Neuronal stem cell (in vitro differentiated cells): ENCODE measurements around the gene CD276.
A peak's percentile ranks its signal among the peaks of the same experiment; 100 is the strongest.
"Not testable (repeated sequence)": the region's sequence is repeated elsewhere in the genome, so short reads cannot be mapped to it uniquely, and the experiment has no call there.

Experiments
- DNase-seq: peaks from one replicate; pipeline ENCODE4 v3.0.0-alpha.2; 2013; ENCODE audit warnings: low spot score
- H2AFZ ChIP-seq: one replicate; pipeline ENCODE4 v1.6.1; 2013; ENCODE audit warnings: mild to moderate bottlenecking, low read length, inconsistent platforms
- H2AK5ac ChIP-seq: 2 replicates; pipeline ENCODE4 v1.6.1; 2013; ENCODE audit warnings: low read depth, mild to moderate bottlenecking, inconsistent platforms, low read length, moderate library complexity, mixed read lengths
- H2BK120ac ChIP-seq: 2 replicates; pipeline ENCODE4 v1.6.1; 2013; ENCODE audit warnings: low read depth, mild to moderate bottlenecking, inconsistent platforms, low read length, moderate library complexity, mixed read lengths
- H2BK12ac ChIP-seq: one replicate; pipeline ENCODE4 v1.6.1; 2013; ENCODE audit warnings: low read length, inconsistent platforms
- H2BK15ac ChIP-seq: 2 replicates; pipeline ENCODE4 v1.6.1; 2013; ENCODE audit warnings: mild to moderate bottlenecking, low read length, inconsistent platforms, mixed read lengths
- H2BK5ac ChIP-seq: one replicate; pipeline ENCODE4 v1.6.1; 2013; ENCODE audit warnings: inconsistent platforms, mild to moderate bottlenecking, low read length, moderate library complexity
- H3K14ac ChIP-seq: one replicate; pipeline ENCODE4 v1.6.1; 2013; ENCODE audit warnings: low read length, inconsistent platforms
- H3K18ac ChIP-seq: 2 replicates; pipeline ENCODE4 v1.6.1; 2013; ENCODE audit warnings: low read length, inconsistent platforms
- H3K23ac ChIP-seq: 2 replicates; pipeline ENCODE4 v1.6.1; 2013; ENCODE audit warnings: low read depth, mild to moderate bottlenecking, mixed read lengths, low read length, inconsistent platforms; ENCODE audit not compliant: poor library complexity
- H3K27ac ChIP-seq: replicated peaks from 3 replicates; pipeline ENCODE4 v1.5.1; 2013; ENCODE audit warnings: low read length, inconsistent platforms
- H3K27me3 ChIP-seq, 3 experiments: 2 replicates each; pipeline ENCODE4 v1.6.1; 2013; ENCODE audit warnings: low read length in 3 of 3, mild to moderate bottlenecking in 2 of 3, inconsistent platforms in 1 of 3, low read depth in 1 of 3, mixed read lengths in 1 of 3, moderate library complexity in 1 of 3; ENCODE audit not compliant: control insufficient read depth in 3 of 3, insufficient read depth in 3 of 3
- H3K36me3 ChIP-seq, 2 donors: replicated peaks in 1 of 2; 2 replicates each; pipeline ENCODE4 v1.6.1; 2013; ENCODE audit warnings: low read length in 2 of 2; ENCODE audit not compliant: control insufficient read depth in 2 of 2, insufficient read depth in 2 of 2
- H3K4ac ChIP-seq: 2 replicates; pipeline ENCODE4 v1.6.1; 2013; ENCODE audit warnings: inconsistent platforms, mild to moderate bottlenecking, low read length, moderate library complexity
- H3K4me1 ChIP-seq, 2 donors: 1 replicate in 1 of 2; 2 replicates in 1 of 2; pipeline ENCODE4 v1.6.1; 2013; ENCODE audit warnings: low read length in 2 of 2, low read depth in 1 of 2; ENCODE audit not compliant: control insufficient read depth in 2 of 2, insufficient read depth in 1 of 2
- H3K4me2 ChIP-seq: one replicate; pipeline ENCODE4 v1.6.1; 2013; ENCODE audit warnings: mild to moderate bottlenecking, low read length, inconsistent platforms; ENCODE audit not compliant: insufficient read depth, poor library complexity, severe bottlenecking
- H3K4me3 ChIP-seq, 2 donors: 2 replicates each; pipeline ENCODE4 v1.5.1; 2013; ENCODE audit warnings: low read length in 2 of 2, mild to moderate bottlenecking in 2 of 2, inconsistent platforms in 1 of 2, moderate library complexity in 1 of 2
- H3K79me1 ChIP-seq: one replicate; pipeline ENCODE4 v1.6.1; 2013; ENCODE audit warnings: low read depth, mild to moderate bottlenecking, inconsistent platforms, low read length, moderate library complexity
- H3K9ac ChIP-seq: one replicate; pipeline ENCODE4 v1.6.1; 2013; ENCODE audit warnings: mild to moderate bottlenecking, low read depth, low read length, inconsistent platforms; ENCODE audit not compliant: poor library complexity
- H3K9me3 ChIP-seq, 2 donors: replicated peaks in 1 of 2; 2 replicates each; pipeline versions ENCODE3 to v1.6.1; 2013; ENCODE audit warnings: low read length in 2 of 2, mild to moderate bottlenecking in 2 of 2, inconsistent platforms in 1 of 2, low read depth in 1 of 2, mixed read lengths in 1 of 2, moderate library complexity in 1 of 2; ENCODE audit not compliant: control insufficient read depth in 2 of 2, insufficient read depth in 1 of 2
- H4K8ac ChIP-seq: one replicate; pipeline ENCODE4 v1.6.1; 2013; ENCODE audit warnings: low read depth, mild to moderate bottlenecking, inconsistent platforms, low read length, moderate library complexity
- H4K91ac ChIP-seq: one replicate; pipeline ENCODE4 v1.6.1; 2013; ENCODE audit warnings: low read length, low read depth, mild to moderate bottlenecking, inconsistent platforms; ENCODE audit not compliant: poor library complexity
- WGBS, 2 donors: extraction: QIAGEN DNeasy Blood & Tissue Kit; methylation state at CpG; one replicate each; pipeline ENCODE4 v1.1.7; 2013; ENCODE audit warnings: missing lambda C conversion rate in 2 of 2, mixed read lengths in 1 of 2; ENCODE audit not compliant: insufficient read length in 2 of 2, insufficient replicate concordance in 1 of 2; ENCODE audit errors: extremely low coverage in 2 of 2; 5-methylcytosine and 5-hydroxymethylcytosine counted together

The CD276 gene

DNA sequence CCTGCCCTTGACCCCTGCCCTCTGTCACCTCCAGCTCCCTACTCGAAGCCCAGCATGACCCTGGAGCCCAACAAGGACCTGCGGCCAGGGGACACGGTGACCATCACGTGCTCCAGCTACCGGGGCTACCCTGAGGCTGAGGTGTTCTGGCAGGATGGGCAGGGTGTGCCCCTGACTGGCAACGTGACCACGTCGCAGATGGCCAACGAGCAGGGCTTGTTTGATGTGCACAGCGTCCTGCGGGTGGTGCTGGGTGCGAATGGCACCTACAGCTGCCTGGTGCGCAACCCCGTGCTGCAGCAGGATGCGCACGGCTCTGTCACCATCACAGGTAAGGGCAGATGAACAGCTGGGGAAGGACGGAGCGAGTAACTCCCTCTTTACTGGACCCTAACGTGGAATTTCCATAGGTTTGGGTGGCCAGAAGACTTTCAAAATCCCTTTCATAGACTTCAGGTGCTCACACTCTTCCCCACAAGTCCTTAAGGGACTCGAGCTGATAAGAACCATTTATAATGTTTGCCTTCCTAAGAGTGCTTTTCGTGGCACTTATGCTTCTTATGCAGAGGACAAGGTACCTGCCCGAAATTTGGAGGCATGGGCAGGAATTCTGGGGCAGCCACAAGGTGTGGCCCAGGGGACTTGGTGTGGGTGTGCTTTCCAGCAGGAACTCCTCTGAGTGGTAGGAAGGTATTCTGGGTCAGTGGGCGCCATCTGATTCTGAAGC is 20.1 kb downstream of the CD276 start:
- H2BK120ac ChIP-seq, H3K23ac ChIP-seq, H2BK15ac ChIP-seq, H3K4me3 ChIP-seq, H3K14ac ChIP-seq, H3K9ac ChIP-seq, DNase-seq, H2AFZ ChIP-seq, H4K91ac ChIP-seq, H3K27me3 ChIP-seq, H3K9me3 ChIP-seq, H2AK5ac ChIP-seq, H3K4me1 ChIP-seq, H2BK5ac ChIP-seq, H4K8ac ChIP-seq, H2BK12ac ChIP-seq, H3K4ac ChIP-seq, H3K18ac ChIP-seq, H3K4me2 ChIP-seq, H3K27ac ChIP-seq: not testable (repeated sequence)
- no CpG with 5 or more reads among the region's 23 CpGs for WGBS, 2 donors
- Histone ChIP-seq H3K36me3 (peaks cover 46 to 92% of the 10 kb centered on the region in 2 donors), H3K79me1 (peaks cover 10% of the 10 kb centered on the region)

- DNase-seq, result no peak
- no peak overlapping the region for H2BK15ac ChIP-seq
- no peak overlapping the region for H2BK5ac ChIP-seq
- H3K23ac ChIP-seq, result no peak overlapping the region
- H3K27ac ChIP-seq, result no peak overlapping the region
- peaks cover 51 to 92% of the 10 kb centered on the region in 2 donors for H3K36me3 ChIP-seq
- H4K91ac ChIP-seq, result no peak overlapping the region
- no peak overlapping the region for H3K4me3 ChIP-seq
- no peak overlapping the region for H3K9ac ChIP-seq
- no peaks in the 10 kb centered on the region for H3K4me1 ChIP-seq
- H3K4me2 ChIP-seq, result no peak overlapping the region
- H2BK12ac ChIP-seq, result no peak overlapping the region
- H3K18ac ChIP-seq, result no peak overlapping the region
- H2BK120ac ChIP-seq, result no peak overlapping the region
- H3K4ac ChIP-seq, result no peak overlapping the region
- H2AFZ ChIP-seq, result no peak overlapping the region
- no peak overlapping the region for H2AK5ac ChIP-seq
- no peaks in the 10 kb centered on the region for H3K27me3 ChIP-seq
- no peaks in the 10 kb centered on the region for H3K9me3 ChIP-seq
- no peak overlapping the region for H3K14ac ChIP-seq
- H4K8ac ChIP-seq, result no peak overlapping the region
- H3K79me1 ChIP-seq, result peaks cover 10% of the 10 kb centered on the region
- WGBS, 2 donors, result no CpG with 5 or more reads among the region's 13 CpGs
Measured at GRCh38 chr15:73704869-73705645, 20.9 kb downstream of the CD276 start.

DNA sequence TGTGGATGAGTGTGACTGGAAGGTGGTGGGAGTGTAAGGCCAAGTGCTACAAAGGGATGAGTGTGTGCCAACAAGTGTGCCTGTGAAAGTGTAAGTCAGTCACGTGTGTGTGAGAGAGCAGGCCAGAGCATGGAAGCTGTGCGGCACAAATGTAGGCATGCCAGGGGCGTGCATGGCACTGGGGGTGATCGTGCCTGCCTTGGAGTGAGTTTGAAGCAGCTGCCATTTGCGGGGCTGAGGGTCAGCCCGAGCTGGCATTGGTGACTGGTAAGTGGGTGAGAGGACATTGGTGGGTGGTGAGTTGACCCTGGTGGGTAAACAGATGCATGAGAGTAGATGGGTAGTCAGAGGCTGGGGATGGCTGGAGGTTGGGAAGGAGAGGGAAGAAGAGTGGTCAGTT is 24.5 kb downstream of the CD276 start:
- Histone ChIP-seq H2BK5ac (no peak overlapping the region), H3K4ac (no peak overlapping the region), H3K4me2 (no peak overlapping the region), H4K8ac (no peak overlapping the region), H3K9ac (peak overlapping the region; percentile 32), H3K27ac (no peak overlapping the region), H3K9me3 (no peaks in the 10 kb centered on the region), H3K4me3 (peak overlapping the region in 1 of 2 donors; percentile 0), H3K4me1 (no peaks in the 10 kb centered on the region), H3K23ac (peak overlapping the region; percentile 12), H3K14ac (peak overlapping the region; percentile 10), H3K36me3 (peaks cover 74 to 97% of the 10 kb centered on the region in 2 donors), H2AFZ (no peak overlapping the region), H2BK15ac (no peak overlapping the region), H2BK12ac (no peak overlapping the region), H3K79me1 (peaks cover 4% of the 10 kb centered on the region), H2BK120ac (no peak overlapping the region), H2AK5ac (no peak overlapping the region), H3K27me3 (peaks cover 0 to 2% (median 0%) of the 10 kb centered on the region in 3 experiments), H4K91ac (no peak overlapping the region), H3K18ac (no peak overlapping the region)
- DNase-seq, result no peak
- no CpG with 5 or more reads among the region's 6 CpGs for WGBS, 2 donors

- H4K8ac ChIP-seq, result no peak overlapping the region
- H3K9ac ChIP-seq, result no peak overlapping the region
- no peak overlapping the region for H3K4me2 ChIP-seq
- no peak overlapping the region for H3K23ac ChIP-seq
- H2BK120ac ChIP-seq, result no peak overlapping the region
- no peak overlapping the region for H2BK5ac ChIP-seq
- H3K14ac ChIP-seq, result no peak overlapping the region
- H3K4ac ChIP-seq, result no peak overlapping the region
- no peak overlapping the region for H3K4me3 ChIP-seq
- no peak overlapping the region for H2AFZ ChIP-seq
- H3K27ac ChIP-seq, result no peak overlapping the region
- peaks cover 4% of the 10 kb centered on the region for H3K79me1 ChIP-seq
- peaks cover 0 to 2% (median 0%) of the 10 kb centered on the region in 3 experiments for H3K27me3 ChIP-seq
- H3K36me3 ChIP-seq, result peaks cover 75 to 97% of the 10 kb centered on the region in 2 donors
- DNase-seq, result no peak
- H3K4me1 ChIP-seq, result no peaks in the 10 kb centered on the region
- no CpG with 5 or more reads among the region's 6 CpGs for WGBS, 2 donors
- no peak overlapping the region for H4K91ac ChIP-seq
- H2AK5ac ChIP-seq, result no peak overlapping the region
- H3K9me3 ChIP-seq, result no peaks in the 10 kb centered on the region
- no peak overlapping the region for H2BK15ac ChIP-seq
- no peak overlapping the region for H2BK12ac ChIP-seq
- H3K18ac ChIP-seq, result no peak overlapping the region
Measured at GRCh38 chr15:73709241-73709640, 25.1 kb downstream of the CD276 start.
